Stimulated activated CD4-positive, alpha-beta T cell treated with anti-CD3 and anti-CD28 coated beads, Interleukin-2, amount 100 ng/mL, for 24 hours (primary cell): ENCODE data around the gene CCNA2.
A peak's percentile ranks its signal among the peaks of the same experiment; 100 is the strongest.

Source experiments
- DNase-seq, 2 donors: peaks; one replicate each; pipeline ENCODE4 v3.0.0-alpha.2; 2020

Gene CCNA2

DNA sequence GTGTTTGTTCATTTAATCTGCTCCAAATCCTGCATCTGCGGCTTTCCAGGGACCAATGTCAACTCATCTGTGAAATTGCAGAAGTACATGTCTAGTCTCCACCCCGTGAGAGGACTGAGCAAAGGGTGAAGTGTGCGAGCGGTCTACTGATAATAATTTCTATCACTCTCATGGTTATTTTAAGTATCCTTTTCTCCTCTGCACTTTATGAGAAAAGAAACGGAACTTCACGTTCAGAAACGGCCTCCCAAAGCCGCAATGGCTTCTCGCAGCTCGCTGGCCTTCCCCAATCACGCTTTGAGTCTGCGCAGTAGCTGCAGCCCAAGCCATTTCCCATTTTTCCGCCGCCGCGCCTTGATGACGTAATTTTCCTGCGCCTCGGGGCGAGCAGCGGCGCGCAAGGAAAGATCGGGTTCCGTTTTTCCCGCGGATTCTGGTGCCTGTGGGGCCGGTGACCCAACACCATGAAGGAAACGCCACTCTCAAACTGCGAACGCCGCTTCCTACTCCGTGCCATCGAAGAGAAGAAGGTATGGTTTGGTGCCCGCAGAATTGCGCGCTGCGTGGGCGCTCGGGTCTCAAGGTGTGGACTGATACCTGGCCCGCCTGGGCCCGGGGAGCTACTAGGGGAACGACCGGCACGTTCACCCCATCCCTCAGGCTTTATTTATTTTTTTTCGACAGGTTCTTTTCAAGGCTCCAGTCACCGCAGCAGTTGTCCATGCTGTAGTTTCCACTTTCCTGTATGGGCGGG lies 22.5 kb downstream of the CCNA2 start, which contains the start of gene EXOSC9:
TSS of gene EXOSC9 (plus strand) at position 363 of the 754 bp plus-strand sequence. CDS start at position 465, 102 bp downstream.
- peak; percentile 96 for DNase-seq

GRCh38 chr4:121800638-121800960 lies 23.1 kb downstream of the CCNA2 start:
- DNase-seq, result no peak

DNA sequence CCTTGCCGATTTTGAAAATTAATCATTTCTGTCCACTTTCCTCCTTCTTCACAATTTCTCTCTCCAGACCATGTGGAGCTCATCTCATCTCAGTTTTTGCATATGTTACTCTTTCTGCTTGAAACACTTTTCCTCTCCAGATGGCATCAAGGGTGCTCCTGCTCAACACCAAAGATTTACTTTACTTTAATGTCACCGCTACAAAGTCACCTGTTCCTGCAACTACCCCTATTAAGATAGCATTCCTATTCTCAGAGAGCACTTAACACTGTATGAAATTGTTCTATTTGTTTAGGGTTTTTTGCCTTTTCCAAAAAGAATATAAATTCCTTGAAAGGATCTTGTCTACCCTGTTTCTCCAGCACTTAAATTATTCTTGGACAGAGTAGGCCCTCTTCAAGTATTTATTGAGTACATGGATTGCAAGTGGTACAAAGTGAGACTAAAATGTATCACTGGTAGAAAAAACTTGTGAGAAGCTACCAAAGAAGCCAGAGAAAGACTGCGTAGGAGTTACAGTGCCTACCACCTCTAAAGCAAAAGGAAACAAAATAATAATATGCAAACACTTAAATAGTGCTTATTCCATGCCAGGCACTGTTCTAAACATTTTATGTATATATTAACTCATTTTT lies 23.7 kb downstream of the CCNA2 start:
- no peak for DNase-seq

GRCh38 chr4:121799208-121799823 lies 24.4 kb downstream of the CCNA2 start:
- no peak for DNase-seq

- DNase-seq, result no peak
Measured at GRCh38 chr4:121796283-121796682, 27.4 kb downstream of the CCNA2 start.

GRCh38 chr4:121794505-121795188 lies 29.0 kb downstream of the CCNA2 start:
- no peak for DNase-seq

DNA sequence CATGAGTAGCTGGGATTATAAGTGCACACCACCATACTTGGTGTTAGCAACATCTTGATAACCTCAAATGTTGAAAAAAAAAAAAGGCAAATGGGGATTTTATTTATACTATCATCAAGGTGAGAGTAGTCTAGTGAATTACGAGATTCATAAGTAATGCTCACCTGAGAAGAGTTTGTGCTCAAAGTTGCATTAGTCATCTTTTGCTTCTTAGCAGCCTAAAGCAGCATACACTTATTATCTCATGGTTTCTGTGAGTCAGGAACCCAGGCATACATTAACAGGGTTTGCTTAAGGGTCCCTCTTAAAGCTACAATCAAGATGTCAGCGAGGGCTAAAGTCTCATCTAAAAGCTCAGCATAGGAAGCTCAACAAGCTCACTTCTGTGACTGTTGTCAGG lies 30.7 kb downstream of the CCNA2 start:
- no peak for DNase-seq

GRCh38 chr4:121791481-121791880 lies 32.2 kb downstream of the CCNA2 start:
- no peak for DNase-seq

GRCh38 chr4:121790976-121791375 lies 32.7 kb downstream of the CCNA2 start:
- no peak for DNase-seq

DNA sequence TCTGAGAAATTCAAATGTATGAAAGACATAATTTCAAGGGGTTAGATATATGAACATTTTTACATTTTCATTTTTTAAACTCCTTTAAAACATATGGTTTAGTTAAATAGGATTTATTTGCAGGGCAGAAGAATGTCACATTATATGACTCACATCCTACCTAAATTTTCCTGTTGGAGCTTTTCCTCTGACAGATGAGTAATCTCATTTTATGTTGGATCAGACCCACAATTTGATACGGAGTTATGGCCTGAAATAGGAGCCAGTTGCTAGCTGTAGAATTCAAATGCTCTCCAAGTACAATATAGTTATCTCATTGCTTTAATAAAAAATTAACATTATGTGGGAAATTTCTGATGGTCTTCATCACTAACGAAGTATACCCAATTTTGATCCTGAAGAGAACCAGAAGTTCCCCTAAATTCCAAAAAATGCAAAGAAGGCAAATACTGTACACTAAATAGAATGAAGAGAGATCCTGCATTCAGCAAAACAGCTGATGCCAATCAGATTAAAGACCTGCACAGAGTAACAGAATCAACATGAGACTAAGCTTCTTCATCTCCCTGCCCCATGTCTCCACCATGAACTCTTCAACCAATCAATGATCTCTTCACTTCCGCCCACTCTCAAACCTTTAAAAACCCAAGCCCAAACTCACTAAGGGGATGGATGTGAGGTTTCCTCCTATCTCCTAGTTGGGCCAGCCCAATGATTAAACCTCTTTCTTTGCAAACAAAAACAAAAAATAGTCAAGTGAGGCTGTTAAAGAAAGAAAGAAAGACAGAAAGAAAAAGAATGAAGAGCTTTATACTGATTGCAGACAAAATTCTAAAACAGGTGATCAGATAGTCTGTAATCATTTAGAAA lies 33.5 kb downstream of the CCNA2 start:
- no peak for DNase-seq

DNA sequence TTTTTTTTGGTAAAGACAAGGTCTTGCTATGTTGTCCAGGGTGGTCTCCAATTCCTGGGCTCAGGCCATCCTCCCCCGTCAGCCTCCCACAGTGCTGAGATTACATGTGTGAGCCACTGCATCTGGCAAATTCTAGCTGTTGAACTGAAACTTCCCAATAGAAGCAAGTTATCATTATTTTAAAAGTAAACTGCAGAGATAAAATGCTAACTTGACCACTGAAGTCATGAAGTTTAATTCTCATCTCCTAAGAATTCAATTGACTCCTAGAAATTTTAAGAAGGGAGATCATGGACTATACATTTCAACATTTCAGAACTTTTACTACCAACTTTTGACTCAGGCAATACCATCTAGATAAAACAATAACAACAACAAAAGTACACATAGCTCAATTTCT lies 34.2 kb downstream of the CCNA2 start:
- DNase-seq, result no peak

- DNase-seq, result no peak
Measured at GRCh38 chr4:121788896-121789295, 34.8 kb downstream of the CCNA2 start.

DNA sequence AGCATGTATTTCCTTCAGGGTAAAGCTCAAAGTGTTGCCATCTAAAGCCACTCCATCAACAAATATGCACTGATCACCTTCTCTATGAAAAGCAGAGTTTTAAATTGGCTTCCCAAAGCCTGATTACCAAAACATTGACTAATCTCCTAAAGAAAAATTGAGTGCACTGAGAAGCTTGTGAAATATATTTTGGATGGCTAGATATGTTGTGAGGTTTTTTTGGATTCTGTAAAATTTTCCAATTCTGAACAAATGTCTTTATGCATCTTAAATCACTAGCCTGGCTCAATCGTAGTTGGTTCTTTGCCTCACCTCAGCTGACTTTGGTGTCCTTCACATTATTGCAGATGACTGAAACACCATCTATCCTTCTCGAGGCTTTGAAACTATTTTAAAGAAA lies 37.5 kb downstream of the CCNA2 start:
- no peak for DNase-seq

DNA sequence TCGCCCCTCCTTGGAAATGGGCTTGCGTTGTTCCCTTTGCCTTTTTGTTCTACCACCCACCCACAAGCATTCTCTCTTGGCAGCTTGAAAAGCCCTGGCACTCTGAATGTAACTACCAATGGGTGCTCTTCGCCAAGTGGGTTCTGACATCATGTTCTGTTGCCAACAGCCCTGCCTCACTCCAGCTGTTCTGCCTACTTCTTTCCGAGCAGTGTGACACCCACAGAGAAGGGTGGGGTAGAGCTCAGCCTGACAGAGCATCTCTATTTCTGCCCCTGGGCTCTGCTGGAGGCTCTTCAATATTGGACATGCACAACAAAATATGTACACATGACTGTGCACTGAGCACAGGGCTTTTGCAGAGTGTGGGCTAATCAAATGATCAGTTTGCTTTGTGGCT lies 38.2 kb downstream of the CCNA2 start:
- DNase-seq, result no peak

GRCh38 chr4:121784975-121785374 lies 38.7 kb downstream of the CCNA2 start:
- no peak for DNase-seq

DNA sequence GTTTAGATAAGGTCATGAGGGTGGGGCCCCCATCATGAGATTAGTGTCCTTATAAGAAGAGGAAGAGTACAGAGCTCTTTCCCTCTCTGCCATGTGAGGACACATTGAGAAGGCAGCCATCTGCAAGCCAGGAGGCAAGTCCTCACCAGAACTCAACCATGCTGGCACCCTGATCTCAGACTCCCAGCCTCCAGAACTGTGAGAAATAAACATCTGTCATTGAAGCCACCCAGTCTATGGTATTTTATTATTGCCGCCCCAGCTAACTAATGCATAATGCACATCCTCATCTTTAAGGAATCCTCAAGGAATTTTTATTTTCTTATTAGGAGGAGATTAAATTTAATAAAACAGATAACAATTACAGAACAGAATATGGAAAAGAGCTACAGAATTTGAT lies 39.3 kb downstream of the CCNA2 start:
- no peak for DNase-seq

GRCh38 chr4:121783210-121783609 lies 40.5 kb downstream of the CCNA2 start:
- no peak for DNase-seq

- no peak for DNase-seq
Measured at GRCh38 chr4:121778991-121779628, 44.6 kb downstream of the CCNA2 start.

DNA sequence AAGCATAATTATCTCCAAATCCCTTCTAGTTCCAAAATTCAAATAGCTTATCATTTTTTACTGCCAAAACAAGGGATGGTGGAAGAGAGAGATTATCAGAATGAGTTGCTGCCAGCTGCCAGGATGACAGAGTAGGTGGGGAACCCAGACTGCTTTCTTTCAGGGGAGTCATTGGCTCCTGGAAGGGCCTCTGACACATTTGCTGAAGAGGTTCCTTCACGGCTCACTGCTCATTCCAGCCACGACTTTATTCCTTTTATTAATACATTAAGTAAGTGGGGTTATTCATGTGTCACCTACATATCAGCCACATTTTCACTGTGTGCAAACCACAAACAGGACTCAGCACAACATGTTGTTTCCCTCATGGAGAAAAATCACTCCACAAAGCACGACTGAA lies 46.1 kb downstream of the CCNA2 start:
- no peak for DNase-seq

- DNase-seq, result no peak
Measured at GRCh38 chr4:121776610-121777401, 46.9 kb downstream of the CCNA2 start.

- no peak for DNase-seq
Measured at GRCh38 chr4:121773883-121774282, 49.8 kb downstream of the CCNA2 start.
